Lung microvascular endothelial cell (primary cell): ENCODE data around the gene RTL10. TPM values are rescaled to one million over a fixed set of nuclear protein-coding genes. Genes with fewer than 3 reads are reported as not detected.

ENCODE experiments used
- DNase-seq, 2 donors: peaks; one replicate each; pipeline versions ENCODE4 v3.0.0 to v3.0.0-alpha.2; 2010; ENCODE audit warnings: low read depth in 2 of 2
- total RNA-seq: library from RNA; depleted of rRNA; stranded (reverse); fragments of >200 nt; gene quantifications from 2 replicates; pipeline ENCODE4 v1.2.1, GENCODE V29; 2014

The RTL10 gene
- total RNA-seq, 1 donor from 2014 or later = 25.8 TPM

- DNase-seq = no peak
Observed at GRCh38 chr22:19811811-19812771, 42.6 kb downstream of the RTL10 start.

GRCh38 chr22:19811211-19811621 lies 43.5 kb downstream of the RTL10 start:
- DNase-seq = no peak

DNA sequence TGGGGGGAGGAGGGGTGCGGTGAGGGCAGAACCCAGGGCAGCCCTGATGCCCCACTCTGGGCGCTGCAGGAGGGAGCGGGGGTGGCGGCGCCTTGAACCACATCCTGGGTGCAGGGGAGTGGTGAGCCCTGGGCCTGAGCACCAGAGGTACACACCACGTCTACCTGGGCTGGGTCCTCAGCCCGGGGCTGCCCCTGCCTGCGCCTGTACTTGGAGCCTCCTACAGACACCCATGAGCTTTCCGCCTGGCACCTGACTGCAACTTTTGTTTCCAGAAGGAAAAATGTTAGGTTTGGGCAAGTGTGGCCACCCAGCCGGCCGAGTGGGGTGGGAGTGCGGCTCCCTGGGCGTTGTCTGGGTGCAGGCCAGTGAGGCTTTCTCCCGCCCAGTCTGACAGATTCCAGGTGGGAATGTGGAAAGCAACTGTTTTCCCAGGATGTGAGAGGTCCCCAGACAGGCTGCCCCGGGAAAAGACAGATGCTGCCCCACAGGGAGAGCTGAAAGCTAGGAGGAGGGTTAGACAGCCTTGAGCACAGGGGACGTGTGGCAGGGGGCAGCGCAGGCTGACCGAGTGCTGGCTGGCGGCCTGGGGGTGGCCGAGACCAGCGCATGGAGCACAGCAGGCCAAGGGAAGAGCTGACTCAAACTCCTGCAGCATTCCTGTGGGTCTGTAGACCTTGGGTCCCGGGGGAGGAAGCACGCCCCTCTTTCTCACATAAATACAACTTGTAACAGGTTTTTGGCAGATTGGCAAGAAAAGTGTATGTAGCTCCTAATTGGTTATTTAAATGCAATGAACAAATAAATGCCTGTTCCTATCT lies 44.1 kb downstream of the RTL10 start:
- DNase-seq = no peak

DNA sequence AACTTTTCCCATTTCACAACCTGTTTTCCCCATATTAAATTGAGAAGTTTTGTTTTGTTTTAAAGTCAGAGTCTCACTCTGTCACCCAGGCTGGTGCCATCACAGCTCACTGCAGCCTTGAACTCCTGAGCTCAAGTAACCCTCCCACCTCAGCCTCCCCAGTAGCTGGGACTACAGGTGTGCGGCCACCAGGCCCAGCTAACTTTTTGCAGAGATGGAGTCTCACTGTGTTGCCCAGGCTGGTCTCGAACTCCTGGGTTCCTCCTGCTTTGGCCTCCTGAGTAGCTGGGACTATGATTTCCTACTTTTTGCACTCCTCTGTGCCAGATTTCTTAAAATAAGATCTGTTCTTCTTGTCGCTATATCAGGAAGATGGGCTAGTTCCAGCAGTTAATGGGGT lies 44.9 kb downstream of the RTL10 start:
- no peak for DNase-seq

- no peak for DNase-seq
Observed at GRCh38 chr22:19808873-19809478, 45.7 kb downstream of the RTL10 start.

DNA sequence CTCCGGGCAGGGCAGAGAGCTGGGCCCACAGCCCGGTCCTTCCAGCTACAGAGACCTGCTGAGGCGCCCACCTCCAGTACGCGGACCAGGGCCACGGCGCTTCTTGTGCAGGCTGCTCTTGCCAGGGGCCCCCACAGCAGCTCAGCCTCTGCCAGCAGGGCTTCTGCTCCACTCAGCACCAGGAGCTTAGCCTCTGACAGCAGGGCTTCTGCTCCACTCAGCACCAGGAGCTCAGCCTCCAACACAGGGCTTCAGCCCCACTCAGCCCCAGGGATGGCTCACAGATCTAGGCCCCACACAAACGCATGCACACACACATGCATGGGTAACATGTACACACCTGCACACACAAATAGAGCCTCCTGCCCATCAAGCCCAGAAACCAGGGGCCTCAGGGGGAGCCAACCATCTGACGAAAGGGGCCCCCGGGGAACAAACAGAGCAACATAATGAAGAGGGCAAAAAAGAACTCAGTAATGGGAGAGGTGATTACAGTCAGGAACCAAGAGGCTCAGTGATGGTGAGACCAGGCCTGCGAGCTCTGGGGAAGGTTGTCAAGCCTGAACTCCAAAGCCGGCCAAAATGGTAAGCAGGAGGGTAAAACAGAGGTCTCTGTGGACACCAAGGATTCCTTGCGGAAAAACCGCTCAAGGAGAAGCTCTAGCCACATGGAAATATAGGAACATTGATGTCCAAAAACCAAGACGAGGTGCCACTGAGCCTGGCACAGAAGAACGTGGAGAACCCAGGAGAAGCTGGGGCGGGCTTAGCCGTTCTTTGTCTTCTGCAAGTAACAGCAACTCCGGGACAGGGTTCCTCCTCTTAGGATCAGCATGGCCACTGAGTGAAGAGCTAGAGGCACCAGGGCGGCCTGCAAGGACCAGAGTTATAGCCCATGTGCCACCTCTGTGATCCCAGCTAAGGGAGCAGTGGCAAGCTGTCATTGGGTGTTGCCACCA lies 46.5 kb downstream of the RTL10 start:
- no peak for DNase-seq

- DNase-seq = no peak
Observed at GRCh38 chr22:19807161-19807913, 47.3 kb downstream of the RTL10 start.

GRCh38 chr22:19806213-19807160 lies 48.2 kb downstream of the RTL10 start:
- DNase-seq = peak; percentile 22 to 27

DNA sequence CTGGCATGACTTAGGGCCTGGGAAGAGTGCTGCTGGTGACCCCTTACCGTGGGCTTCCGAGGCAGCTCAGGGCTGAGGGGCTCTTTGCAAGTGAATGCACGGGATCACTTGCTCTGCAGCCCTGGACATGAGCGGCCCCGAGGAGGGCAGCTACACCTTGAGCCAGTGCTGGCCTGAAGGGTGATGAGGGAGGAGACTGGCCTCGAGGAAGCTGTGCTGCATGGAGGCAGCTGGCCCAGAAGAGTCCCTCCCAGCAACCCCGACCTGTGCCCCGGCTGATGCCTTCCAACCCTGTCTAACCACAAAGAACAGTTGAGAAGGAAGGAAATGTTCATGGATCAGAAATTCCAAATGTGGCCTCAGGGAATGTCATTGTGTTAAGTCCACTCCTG lies 48.9 kb downstream of the RTL10 start:
- peak; percentile 14 to 27 for DNase-seq

Other genes starting within 250 kb of the RTL10 start
- gene SEPTIN5, start 140.4 kb downstream of the RTL10 start, total RNA-seq = 14.8 and 19.8 TPM in 2 replicates
- gene GP1BB, start 131.3 kb downstream of the RTL10 start, total RNA-seq = 2.6 and 3.0 TPM in 2 replicates
- 29.0 and 74.2 TPM in 2 replicates for gene TBX1, start 94.1 kb downstream of the RTL10 start, total RNA-seq
- gene GNB1L, start within 50 bp of the RTL10 start, total RNA-seq = 3.5 and 4.4 TPM in 2 replicates
- 222 and 628 TPM in 2 replicates for gene COMT, start 86.9 kb upstream of the RTL10 start, total RNA-seq
- 55.6 and 63.5 TPM in 2 replicates for gene TXNRD2, start 86.9 kb upstream of the RTL10 start, total RNA-seq
- gene ARVCF, start 161.9 kb upstream of the RTL10 start, total RNA-seq = 46.0 and 72.0 TPM in 2 replicates
- gene TANGO2, start 166.2 kb upstream of the RTL10 start, total RNA-seq = 42.3 and 46.8 TPM in 2 replicates
- gene DGCR8, start 225.4 kb upstream of the RTL10 start, total RNA-seq = 17.4 and 23.2 TPM in 2 replicates